HG03066 (cell line): ENCODE measurements around the gene GSTK1.
A peak's percentile ranks its signal among the peaks of the same experiment; 100 is the strongest.
"Not testable (repeated sequence)": the region's sequence is repeated elsewhere in the genome, so short reads cannot be mapped to it uniquely, and the experiment has no call there.

Experiments used
- ATAC-seq: cut with Tn5 transposase; IDR thresholded peaks from one replicate; pipeline ENCODE4 v1.9.1; 2021; ENCODE audit warnings: low read depth; ENCODE audit not compliant: unreplicated experiment

The GSTK1 gene

DNA sequence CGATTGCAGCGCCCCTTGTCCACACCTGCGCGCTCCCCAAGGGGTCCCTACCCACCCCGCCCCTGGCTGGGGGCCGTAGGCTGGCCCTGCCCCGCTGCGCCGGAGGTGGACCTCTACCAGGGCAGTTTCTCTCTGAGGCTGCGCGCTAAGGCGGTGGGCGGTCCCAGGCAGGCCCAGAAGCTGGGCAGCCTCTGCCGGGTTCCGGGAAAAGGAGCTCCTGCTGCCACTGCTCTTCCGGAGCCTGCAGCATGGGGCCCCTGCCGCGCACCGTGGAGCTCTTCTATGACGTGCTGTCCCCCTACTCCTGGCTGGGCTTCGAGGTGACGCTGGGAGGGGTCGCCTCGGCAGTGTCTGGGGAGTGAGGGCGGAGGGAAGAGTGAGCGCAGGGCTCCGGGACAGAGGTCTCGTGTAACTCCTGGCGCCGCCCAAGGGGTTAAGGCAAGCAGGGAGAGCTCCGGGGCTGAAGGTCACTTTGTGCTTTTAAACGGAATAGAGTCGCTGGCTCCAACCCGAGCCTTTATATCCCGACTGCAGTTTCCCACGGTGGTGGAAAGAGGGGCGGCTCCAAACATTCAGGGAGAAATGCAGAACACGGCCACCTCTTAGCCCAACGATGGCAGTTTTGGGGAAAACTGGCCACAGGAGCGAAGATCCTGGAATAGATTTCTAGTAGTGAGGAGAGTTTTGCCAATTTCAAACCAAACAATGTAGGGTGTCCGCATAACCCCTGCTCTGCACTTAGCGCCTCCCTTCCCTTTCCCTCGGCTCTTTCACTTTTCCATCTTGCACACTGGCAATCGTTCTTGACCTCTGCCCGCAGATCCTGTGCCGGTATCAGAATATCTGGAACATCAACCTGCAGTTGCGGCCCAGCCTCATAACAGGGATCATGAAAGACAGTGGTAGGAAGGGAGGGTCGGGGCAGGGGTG, at the start of gene GSTK1:
Gene GSTK1 (plus strand): TSS at position 176 of the 930 bp plus-strand sequence. CDS start 73 bp downstream, at position 249.
- ATAC-seq = peak; percentile 95

DNA sequence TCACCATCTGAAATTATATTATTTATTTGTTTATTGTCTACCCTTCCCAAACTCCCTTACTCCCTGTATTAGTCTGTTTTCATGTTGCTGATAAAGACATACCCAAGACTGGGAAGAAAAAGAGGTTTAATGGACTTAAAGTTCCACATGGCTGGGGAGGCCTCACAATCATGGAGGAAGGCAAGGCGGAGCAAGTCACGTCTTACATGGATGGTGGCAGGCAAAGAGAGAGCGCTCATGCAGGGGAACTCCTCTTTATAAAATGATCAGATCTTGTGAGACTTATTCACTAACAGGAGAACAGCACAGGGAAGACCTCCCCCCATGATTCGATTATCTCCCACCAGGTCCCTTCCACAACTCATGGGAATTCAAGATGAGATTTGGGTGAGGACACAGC, 49.8 kb upstream of the GSTK1 start:
- ATAC-seq = not testable (repeated sequence)

DNA sequence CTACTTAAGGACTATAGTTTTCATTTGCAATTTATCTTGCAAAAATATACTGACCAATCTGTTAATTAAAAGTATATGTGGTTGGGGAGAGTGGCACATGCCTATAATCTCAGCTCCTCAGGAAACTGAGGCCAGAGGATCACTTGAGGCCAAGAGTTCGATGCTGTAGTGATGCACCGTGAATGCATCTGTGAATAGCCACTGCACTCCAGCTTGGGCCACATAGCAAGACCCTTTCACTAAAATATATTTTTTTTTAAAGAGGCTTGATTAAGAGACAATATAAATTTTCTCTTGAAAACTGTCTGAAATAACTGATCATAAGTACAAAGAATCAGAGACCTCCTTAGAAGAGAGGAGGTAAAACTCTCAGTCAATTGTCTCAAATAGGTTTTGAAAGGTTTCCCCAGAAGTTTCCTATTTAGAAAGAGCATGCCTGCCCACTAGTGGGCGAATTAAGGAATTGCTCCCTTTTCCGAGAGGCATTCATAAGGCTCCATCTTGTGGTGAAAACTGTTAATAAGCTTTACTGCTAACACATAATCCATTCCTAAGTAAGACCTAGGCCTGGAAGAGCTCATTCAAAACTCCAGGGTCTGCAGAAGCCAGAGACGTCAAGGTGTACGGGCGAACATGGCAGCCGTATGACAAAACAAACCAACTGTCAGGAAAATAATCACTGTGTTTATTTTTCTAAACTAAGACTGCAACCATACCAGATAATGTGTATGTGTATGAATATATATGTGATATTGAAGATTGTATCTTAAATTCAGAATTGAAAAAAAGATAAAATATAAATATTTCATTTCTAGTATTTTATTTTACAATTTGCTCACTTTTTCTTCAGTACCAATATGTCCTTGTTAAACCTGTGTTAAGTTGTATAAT, 48.2 kb upstream of the GSTK1 start:
- peak; percentile 92 for ATAC-seq

DNA sequence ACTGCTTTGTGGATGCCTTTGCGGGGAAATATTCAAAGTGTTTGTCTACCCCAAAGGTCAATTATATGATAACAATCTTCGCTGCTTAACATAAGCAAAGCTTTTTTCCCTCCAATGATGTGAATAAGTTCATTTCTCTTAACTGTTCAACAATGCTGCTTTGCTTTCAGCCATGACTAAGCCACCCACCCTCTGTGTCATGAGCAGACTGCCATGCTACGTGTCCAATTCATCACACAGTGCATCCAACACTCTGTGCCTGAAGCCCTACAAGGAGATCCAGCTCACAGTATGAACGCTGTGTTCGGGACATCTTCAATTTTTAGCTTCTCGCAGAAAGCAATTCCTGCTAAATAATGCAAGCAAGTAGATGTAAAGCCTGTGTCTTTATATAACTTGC, 47.1 kb upstream of the GSTK1 start:
- ATAC-seq = no peak

DNA sequence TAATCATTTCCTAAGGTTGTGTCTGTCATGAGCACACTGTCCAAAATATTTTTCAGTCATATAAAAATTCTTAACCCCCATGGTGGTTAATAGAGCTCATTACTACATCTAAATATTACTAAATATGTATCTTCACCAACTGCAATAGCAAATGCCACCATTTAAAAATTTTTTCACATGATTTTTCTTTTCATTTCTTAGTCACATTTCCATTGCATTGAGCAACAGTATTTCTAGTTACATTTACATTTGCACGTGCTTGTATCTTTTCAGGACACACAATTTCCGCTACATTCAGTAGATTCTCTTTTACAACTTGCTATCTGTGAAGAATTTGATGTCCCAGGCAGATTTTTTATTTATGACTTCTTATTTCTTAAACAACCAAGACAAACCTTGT, 46.6 kb upstream of the GSTK1 start:
- no peak for ATAC-seq

DNA sequence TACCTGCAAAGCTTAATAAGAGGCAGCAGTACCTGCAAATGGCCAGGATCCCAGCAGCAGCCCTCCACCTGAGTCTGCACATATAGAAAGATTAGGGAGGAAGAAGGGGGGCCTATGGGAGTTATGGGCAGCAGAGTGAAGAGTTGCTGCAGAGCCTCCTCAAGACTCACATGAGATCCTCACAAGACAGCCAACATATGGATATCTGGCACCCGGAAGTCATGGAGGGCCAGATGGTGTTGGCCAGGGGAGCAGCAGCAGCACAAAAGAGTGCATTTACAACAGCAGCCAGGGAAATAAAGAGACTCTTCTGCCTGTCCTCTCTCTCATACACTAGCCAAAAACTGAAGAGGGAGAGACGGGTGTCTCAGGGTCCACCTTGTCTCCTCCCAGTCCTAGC, 45.4 kb upstream of the GSTK1 start:
- ATAC-seq = no peak

DNA sequence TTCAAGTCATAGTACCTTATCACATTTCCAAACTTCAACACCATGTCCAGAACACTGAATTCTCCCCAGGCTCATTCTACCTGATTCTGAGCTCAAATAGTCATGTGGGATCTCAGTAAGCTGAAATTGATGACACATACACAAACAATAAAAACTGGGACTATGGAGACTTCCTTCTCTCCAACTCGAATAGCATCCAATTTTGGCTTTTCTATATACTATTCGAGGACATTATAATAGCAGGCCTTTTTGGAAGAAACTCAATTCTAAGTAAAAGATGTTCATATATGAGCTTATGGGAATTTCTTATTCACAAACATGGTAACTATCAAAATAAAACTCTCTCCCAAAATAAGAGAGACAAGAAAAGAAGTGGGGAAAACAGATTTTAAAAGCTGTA, 42.0 kb upstream of the GSTK1 start:
- ATAC-seq = no peak

DNA sequence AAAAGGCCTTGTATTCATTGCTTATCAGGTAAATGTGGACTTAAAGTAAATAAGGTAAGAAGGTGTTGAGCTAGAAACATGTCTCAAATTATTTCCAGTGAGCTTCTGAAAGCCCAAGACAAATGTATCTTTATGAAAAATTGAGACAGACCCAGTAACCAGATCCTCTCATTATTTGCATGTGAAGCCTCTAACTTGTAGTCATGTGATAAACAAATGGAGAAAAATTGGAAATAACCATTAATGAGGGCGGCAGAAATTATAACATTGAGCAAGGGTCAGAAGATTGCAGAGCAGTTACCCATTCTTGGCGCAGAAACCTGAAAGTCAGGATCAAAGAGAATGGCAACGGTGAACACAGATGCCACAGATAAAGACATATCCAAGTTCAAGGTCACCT, 41.5 kb upstream of the GSTK1 start, which contains the start of gene TAS2R40:
Gene TAS2R40 (plus strand): TSS at position 301 of the 400 bp plus-strand sequence. CDS start 42 bp downstream, at position 343.
- ATAC-seq = no peak

DNA sequence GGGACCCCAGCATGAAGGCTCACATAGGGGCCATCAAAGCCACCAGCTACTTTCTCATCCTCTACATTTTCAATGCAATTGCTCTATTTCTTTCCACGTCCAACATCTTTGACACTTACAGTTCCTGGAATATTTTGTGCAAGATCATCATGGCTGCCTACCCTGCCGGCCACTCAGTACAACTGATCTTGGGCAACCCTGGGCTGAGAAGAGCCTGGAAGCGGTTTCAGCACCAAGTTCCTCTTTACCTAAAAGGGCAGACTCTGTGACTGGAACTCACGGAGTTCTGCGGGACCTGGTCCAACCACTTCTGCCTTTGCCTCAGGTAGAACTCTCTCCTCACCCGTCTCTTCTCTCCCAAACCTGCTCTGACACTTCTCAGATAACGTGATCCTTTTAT, 40.5 kb upstream of the GSTK1 start:
- ATAC-seq = no peak

DNA sequence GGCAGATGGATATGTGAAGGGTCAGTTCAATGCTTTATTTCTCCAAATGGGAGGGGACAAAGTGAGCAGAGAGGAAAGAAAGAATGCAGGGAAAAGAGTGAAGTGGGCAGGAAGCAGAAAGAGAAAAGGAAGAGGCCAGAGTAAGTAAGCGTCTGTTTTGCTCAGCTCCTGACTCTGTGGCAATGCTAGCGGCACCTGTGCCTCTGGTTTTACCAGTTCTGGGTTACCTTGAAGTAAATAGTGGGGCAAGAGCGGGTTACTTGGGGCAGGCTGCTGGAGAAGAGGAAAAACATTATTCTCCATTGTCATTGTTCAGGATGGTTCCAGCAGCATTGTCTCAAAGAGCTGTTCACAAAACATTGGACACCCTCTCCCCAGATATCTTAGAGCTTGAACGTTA, 39.5 kb upstream of the GSTK1 start:
- ATAC-seq = no peak

DNA sequence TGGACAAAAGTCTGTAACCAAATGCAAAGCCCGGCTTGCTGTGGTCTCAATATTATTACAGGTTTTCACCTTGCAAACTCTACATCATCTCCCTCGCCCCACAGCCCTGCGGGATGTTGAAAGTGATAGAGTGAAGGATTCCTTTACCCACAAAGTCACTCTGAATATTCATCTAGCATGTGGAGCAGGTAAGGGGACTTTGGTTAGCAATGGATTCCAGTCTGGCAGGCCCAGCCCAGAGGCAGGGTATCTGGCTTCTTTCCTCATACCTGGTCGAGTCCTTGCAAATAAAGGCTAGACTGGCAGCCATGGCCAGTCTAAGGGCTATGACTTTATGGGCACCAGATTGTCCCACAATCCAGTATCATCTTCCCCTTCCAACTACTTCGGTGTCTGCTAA, 38.2 kb upstream of the GSTK1 start:
- no peak for ATAC-seq

DNA sequence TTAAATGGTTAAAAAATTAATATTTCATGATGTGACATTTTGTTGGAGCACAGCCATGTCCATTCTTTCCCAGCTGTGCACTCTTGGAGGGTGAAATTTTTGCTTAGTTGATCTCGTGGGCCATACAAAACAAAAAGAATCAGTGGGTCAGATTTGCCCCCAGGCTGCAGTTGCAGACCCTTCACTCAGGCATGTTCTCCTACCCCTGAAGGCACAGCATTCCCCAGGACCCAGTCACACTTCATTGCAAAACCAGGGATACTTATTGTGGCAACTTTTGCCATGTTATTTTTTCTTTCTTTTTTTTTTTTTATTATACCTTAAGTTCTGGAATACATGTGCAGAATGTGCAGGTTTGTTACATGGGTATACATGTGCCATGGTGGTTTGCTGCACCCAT, 35.4 kb upstream of the GSTK1 start:
- ATAC-seq = no peak

DNA sequence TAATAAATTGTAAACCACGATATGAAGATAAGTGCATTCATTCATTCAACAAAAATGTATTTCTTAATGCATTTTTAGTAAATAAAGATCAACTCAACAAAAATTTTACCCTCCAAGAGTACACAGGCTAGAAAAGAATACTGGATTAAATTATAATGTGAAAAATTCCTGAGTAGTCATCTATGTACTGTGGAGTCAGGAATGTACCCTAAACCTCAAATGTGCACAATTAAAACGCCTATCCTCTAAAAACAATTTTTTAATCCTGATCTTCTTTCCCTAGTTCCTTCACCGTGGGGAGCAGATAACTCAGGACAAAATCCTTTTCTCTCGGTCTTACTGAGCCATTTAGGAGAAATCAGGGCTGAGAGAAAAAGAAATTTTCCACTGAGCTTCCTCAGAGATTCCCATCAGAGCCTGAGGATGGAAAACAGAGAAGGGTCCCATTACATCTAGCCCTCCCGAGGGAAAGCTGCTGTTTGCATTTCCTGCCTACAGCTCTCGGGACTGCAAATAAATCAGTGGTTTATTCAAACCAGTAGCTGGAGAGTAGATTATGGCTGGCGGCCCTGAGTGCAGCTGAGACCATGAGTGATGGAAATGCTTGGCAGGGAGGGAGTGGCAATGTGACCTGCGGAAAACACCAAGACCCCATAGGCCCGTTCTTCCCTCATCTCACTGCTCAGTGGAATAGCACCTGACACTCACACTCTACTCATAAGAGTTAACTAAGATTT, 34.0 kb upstream of the GSTK1 start:
- ATAC-seq = no peak

DNA sequence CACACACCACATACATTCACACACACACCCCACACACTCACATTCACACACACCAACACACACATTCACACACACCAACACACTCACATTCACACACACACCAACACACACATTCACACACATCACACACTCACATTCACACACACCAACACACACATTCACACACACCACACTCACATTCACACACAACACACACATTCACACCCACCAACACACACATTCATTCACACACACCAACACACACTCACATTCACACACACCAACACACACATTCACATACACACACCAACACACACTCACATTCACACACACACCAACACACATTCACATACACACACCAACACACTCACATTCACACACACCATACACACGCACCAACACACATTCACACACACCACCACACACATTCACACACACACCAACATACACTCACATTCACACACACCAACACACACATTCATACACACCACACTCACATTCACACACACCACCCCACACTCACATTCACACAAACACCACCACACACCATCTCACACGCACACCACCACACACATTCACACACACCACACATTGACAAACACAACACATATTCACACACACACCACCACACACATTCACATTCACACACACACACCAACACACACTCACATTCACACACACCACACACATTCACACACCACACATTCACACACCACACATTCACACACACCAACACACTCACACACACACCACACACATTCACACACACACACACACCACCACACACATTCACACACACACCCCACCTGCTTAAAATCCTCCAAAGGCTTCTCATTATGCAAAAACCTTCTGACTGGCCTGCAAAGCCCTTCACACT, 32.4 kb upstream of the GSTK1 start:
- ATAC-seq = no peak

DNA sequence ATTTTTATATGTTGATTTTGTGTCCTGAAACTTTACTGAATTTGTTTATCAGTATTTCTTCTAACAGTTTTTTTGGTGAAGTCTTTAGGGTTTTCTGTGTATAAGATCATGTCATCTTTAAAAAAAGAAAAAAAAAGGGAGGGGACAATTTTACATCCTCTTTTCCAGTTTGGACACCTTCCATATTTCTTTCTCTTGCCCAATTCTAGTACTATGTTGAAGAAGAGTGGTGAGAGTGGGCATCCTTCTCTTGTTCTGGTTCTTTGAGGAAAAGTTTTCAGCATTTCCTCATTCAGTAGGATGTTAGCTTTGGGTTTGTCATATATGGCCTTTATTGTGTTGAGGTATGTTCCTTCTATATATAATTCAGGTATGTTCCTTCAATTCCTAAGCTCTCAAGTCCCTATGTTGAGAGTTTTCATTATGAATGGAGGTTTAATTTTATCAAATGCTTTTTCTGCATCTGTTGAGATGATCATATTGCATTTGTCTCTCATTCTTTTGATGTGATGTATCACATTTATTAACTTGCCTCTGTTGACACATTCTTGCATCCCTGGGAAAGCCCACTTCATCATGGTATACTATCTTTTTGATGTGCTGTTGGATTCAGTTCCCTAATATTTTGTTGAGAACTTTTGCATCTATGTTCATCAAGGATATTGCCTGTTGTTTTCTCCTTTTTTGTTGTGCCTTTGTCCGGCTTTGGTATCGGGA, 29.3 kb upstream of the GSTK1 start:
- ATAC-seq = no peak

DNA sequence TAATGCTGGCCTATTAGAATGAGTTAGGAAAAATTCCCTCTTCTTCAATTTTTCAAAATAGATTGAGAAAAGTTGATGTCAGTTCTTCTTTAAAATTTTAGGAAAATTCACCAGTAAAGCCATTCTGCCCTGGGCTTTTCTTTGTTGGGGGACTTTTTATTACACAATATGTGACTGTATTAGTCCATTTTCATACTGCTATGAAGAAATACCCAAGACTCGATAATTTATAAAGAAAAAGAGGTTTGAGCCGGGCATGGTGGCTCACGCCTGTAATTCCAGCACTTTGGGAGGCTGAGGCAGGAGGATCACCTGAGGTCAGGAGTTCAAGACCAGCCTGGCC, 28.7 kb upstream of the GSTK1 start:
- no peak for ATAC-seq

DNA sequence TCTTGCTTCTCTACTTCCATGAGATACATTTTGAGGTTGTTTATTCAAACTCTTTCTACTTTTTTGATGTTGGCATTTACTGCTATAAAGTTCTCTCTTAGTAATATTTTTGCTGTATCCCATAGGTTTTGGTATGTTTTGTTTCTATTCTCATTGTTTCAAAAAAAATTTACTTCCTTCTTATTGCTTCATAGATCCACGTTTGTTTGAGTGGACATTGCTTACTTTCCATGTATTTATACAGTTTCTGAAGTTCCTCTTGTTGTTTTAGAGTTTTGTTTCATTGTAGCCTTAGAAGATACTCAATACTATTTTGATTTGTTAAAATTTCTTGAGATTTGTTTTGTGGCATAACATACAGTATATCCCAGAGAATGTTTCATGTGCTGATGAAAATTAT, 27.7 kb upstream of the GSTK1 start:
- ATAC-seq = no peak

DNA sequence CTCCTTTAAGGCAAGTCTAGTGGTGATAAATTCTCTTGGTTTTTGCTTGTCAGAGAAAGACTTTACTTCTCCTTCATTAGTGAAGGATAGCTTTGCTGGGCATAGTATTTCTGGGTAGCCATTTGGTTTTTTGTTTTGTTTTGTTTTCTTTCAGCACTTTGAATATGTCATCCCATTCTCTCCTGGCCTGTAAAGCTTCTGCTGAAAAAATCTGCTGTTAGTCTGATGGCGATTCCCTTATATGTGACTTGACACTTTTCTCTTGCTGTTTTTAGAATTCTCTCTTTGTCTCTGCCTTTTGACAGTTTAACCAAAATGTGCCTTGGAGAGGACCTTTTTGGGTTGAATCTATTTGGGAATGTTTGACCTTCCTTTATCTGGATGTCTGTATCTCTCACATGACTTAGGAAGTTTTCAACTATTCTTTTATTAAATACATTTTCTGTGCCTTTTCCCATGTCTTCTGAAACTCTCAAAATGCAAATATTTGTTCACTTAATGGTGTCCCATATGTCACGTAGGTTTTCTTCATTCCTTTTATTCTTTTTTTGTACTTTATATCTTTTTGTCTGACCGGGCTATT, 26.7 kb upstream of the GSTK1 start:
- no peak for ATAC-seq

DNA sequence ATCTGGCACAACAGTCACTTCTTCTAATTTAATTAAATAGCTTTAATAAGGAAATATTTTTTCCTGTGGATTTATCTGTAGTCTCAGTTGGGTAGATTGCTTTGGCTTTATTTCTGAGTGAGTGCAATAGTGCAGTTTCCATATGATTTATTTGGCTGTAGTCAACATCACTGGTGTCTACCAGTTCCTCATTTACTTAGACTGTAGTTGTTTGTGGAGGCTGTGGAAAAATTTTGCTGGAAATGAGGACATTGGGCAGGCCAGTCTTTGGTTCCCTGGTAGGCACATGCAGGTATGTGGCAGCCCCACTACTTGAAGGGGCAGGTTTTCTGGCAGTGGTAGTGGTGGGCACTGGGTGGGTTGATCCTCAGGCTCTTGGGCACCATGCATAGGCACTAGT, 25.9 kb upstream of the GSTK1 start:
- no peak for ATAC-seq
